NCI-H2227 (cell line): ENCODE results near the gene NUDT2.
A peak's percentile ranks its signal among the peaks of the same experiment; 100 is the strongest.
"Not testable (repeated sequence)": the region's sequence is repeated elsewhere in the genome, so short reads cannot be mapped to it uniquely, and the experiment has no call there.

Source experiments
- DNase-seq: peaks from one replicate; lab custom pipeline; 2025; ENCODE audit not compliant: unreplicated experiment; lab: John Stamatoyannopoulos, UW

Gene NUDT2

GRCh38 chr9:34328987-34329832 lies at the start of gene NUDT2, which contains the start of gene KIF24:
Gene NUDT2 (plus strand): TSS chr9:34329569. CDS start chr9:34339040, 9,471 bp downstream.
Gene KIF24 (minus strand): TSS chr9:34329268. CDS start chr9:34311346, 17,922 bp downstream.
- DNase-seq, result peak; percentile 99

- DNase-seq, result no peak
Observed at GRCh38 chr9:34282096-34282495, 47.3 kb upstream of the NUDT2 start.

- DNase-seq, result no peak
Observed at GRCh38 chr9:34289159-34289558, 40.2 kb upstream of the NUDT2 start.

- DNase-seq, result no peak
Observed at GRCh38 chr9:34291023-34291422, 38.3 kb upstream of the NUDT2 start.

GRCh38 chr9:34291423-34291822 lies 37.9 kb upstream of the NUDT2 start:
- DNase-seq, result no peak

- DNase-seq, result no peak
Observed at GRCh38 chr9:34292552-34292951, 36.8 kb upstream of the NUDT2 start.

GRCh38 chr9:34301064-34301463 lies 28.3 kb upstream of the NUDT2 start:
- DNase-seq, result not testable (repeated sequence)

GRCh38 chr9:34308316-34308715 lies 21.1 kb upstream of the NUDT2 start:
- not testable (repeated sequence) for DNase-seq

GRCh38 chr9:34310215-34310614 lies 19.2 kb upstream of the NUDT2 start:
- DNase-seq, result peak; percentile 3

GRCh38 chr9:34311499-34312185 lies 17.7 kb upstream of the NUDT2 start:
- no peak for DNase-seq

GRCh38 chr9:34317436-34317835 lies 11.9 kb upstream of the NUDT2 start:
- no peak for DNase-seq

GRCh38 chr9:34318163-34318790 lies 11.1 kb upstream of the NUDT2 start:
- no peak for DNase-seq

- no peak for DNase-seq
Observed at GRCh38 chr9:34321451-34321850, 7.9 kb upstream of the NUDT2 start.

GRCh38 chr9:34322899-34323591 lies 6.3 kb upstream of the NUDT2 start:
- DNase-seq, result no peak

GRCh38 chr9:34326690-34327089 lies 2.7 kb upstream of the NUDT2 start:
- no peak for DNase-seq

GRCh38 chr9:34328500-34328986 lies 826 bp upstream of the NUDT2 start:
- peak; percentile 59 for DNase-seq

GRCh38 chr9:34331196-34331595 lies 1.8 kb downstream of the NUDT2 start:
- no peak for DNase-seq

GRCh38 chr9:34332076-34332964 lies 3.0 kb downstream of the NUDT2 start:
- peak; percentile 53 for DNase-seq

- DNase-seq, result no peak
Observed at GRCh38 chr9:34333836-34334235, 4.5 kb downstream of the NUDT2 start.

GRCh38 chr9:34334337-34334824 lies 5.0 kb downstream of the NUDT2 start:
- DNase-seq, result no peak
